ENCODE data around the gene TFB2M. TPM values are rescaled to one million over a fixed set of nuclear protein-coding genes. Genes with fewer than 3 reads are reported as not detected.

TFB2M gene
- total and polyA plus RNA-seq, 2 of the 13 experiments (the other 11 are each of a cell fraction or from before 2014, with no cell fraction given) = 15.7 to 31.4 TPM

DNA sequence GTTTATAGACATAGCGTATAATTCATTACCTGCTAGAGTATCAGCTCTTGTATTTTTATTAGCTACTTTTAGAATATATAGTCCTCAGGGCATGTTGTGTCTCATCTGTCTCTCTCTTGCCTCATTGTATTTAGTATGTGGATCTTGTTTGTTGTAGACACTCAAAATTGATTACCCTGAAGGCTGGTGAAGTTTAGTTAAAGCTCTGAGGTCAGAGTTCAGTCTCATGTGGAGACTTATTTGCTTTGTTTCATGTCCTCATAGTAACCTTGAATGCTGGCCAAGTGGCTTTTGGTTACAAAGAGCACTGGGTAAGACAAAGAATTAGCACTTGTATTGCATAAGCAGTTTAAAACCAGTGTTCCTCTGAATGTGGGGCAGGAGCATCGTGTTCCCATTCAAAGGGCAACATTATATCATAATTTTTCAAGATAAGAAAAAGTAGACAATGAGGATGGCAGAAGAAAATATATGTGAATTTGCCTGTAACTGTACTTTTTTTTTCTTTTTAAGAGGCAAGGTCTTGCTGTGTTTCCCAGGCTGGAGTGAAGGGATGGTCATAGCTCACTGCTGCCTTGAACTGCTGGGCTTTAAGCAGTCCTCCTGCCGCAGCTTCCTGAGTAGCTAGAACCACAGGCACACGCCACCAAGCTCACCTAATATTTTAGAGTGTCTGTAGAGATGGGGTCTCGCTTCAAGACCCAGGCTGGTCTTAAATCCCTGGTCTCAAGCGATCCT lies 17.6 kb upstream of the TFB2M start (continued):
- TF ChIP-seq RXRA (CRISPR knock-in tag; IDR thresholded peaks at IDR 0.05) (peak; percentile 85; the same call in 1 of the 2 replicates), ZMAT3 (CRISPR knock-in tag; conservative IDR thresholded peaks at IDR 0.05) (no peak), ZNF546 (CRISPR knock-in tag; conservative IDR thresholded peaks at IDR 0.05) (no peak), ZNF678 (CRISPR knock-in tag; IDR thresholded peaks at IDR 0.05) (no peak), EEA1 (CRISPR knock-in tag; IDR thresholded peaks at IDR 0.05; ENCODE audit: borderline replicate concordance) (no peak), CC2D1A (CRISPR knock-in tag; IDR thresholded peaks at IDR 0.05) (no peak), CBX2 (IDR thresholded peaks at IDR 0.05; ENCODE audit: low read depth, low read length) (no peak), CBX2 (CRISPR knock-in tag; IDR thresholded peaks at IDR 0.05; ENCODE audit: low read depth) (no peak), DMAP1 (CRISPR knock-in tag; IDR thresholded peaks at IDR 0.05) (peak; percentile 64; the same call in 1 of the 2 replicates), HIVEP1 (CRISPR knock-in tag; IDR thresholded peaks at IDR 0.05) (no peak), ZNF746 (CRISPR knock-in tag; IDR thresholded peaks at IDR 0.05) (no peak), FOXC1 (CRISPR knock-in tag; IDR thresholded peaks at IDR 0.05; ENCODE audit: borderline replicate concordance) (no peak), ATM (IDR thresholded peaks at IDR 0.05; ENCODE audit: borderline replicate concordance) (no peak), MEF2D (CRISPR knock-in tag; IDR thresholded peaks at IDR 0.05) (0 out of 2 replicates have a peak, but pooled peaks have one; percentile 20), MIER3 (CRISPR knock-in tag; IDR thresholded peaks at IDR 0.05; ENCODE audit: borderline replicate concordance) (peak; percentile 89; the same call in 1 of the 2 replicates), ZFP36L1 (CRISPR knock-in tag; IDR thresholded peaks at IDR 0.05) (peak; percentile 89; the same call in 1 of the 2 replicates), RXRB (CRISPR knock-in tag; IDR thresholded peaks at IDR 0.05; ENCODE audit: borderline replicate concordance) (peak; percentile 98), POLR2G (IDR thresholded peaks at IDR 0.05; ENCODE audit: low read depth, low read length) (no peak), RFX1 (IDR thresholded peaks at IDR 0.05) (no peak), SCMH1 (CRISPR knock-in tag; IDR thresholded peaks at IDR 0.05; ENCODE audit: borderline replicate concordance) (no peak), ARNTL (CRISPR knock-in tag; IDR thresholded peaks at IDR 0.05) (peak; percentile 67; the same call in 1 of the 2 replicates), ZNF446 (CRISPR knock-in tag; IDR thresholded peaks at IDR 0.05) (no peak), EHMT2 (IDR thresholded peaks at IDR 0.05; ENCODE audit: borderline replicate concordance, low read depth, low read length) (no peak), NFE2 (CRISPR knock-in tag; IDR thresholded peaks at IDR 0.05) (no peak), BRF2 (CRISPR knock-in tag; IDR thresholded peaks at IDR 0.05) (0 out of 2 replicates have a peak, but pooled peaks have one; percentile 31)
- TF ChIP-seq, protein P1, sequence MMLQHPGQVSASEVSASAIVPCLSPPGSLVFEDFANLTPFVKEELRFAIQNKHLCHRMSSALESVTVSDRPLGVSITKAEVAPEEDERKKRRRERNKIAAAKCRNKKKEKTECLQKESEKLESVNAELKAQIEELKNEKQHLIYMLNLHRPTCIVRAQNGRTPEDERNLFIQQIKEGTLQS (CRISPR knock-in tag; IDR thresholded peaks at IDR 0.05) = peak; percentile 63; the same call in 1 of the 2 replicates
- TF ChIP-seq, protein P2, sequence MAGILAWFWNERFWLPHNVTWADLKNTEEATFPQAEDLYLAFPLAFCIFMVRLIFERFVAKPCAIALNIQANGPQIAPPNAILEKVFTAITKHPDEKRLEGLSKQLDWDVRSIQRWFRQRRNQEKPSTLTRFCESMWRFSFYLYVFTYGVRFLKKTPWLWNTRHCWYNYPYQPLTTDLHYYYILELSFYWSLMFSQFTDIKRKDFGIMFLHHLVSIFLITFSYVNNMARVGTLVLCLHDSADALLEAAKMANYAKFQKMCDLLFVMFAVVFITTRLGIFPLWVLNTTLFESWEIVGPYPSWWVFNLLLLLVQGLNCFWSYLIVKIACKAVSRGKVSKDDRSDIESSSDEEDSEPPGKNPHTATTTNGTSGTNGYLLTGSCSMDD (CRISPR knock-in tag; IDR thresholded peaks at IDR 0.05) = no peak
- TF ChIP-seq, protein P3, sequence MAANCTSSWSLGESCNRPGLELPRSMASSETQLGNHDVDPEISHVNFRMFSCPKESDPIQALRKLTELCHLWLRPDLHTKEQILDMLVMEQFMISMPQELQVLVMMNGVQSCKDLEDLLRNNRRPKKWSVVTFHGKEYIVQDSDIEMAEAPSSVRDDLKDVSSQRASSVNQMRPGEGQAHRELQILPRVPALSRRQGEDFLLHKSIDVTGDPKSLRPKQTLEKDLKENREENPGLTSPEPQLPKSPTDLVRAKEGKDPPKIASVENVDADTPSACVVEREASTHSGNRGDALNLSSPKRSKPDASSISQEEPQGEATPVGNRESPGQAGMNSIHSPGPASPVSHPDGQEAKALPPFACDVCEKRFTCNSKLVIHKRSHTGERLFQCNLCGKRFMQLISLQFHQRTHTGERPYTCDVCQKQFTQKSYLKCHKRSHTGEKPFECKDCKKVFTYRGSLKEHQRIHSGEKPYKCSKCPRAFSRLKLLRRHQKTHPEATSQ (CRISPR knock-in tag; IDR thresholded peaks at IDR 0.05; ENCODE audit: borderline replicate concordance) = peak; percentile 42; the same call in 1 of the 2 replicates
